Stomach smooth muscle (tissue), 2 donors: Measurements from ENCODE around the gene PPP1R13B.
A peak's percentile ranks its signal among the peaks of the same experiment; 100 is the strongest.

ENCODE experiments used
- H3K27ac ChIP-seq: one replicate; pipeline ENCODE4 v1.7.0; 2013; ENCODE audit warnings: mild to moderate bottlenecking, low read length, inconsistent platforms
- H3K27me3 ChIP-seq, 2 donors: one replicate each; pipeline ENCODE4 v1.7.0; 2013; ENCODE audit warnings: low read length in 2 of 2; ENCODE audit not compliant: insufficient read depth in 2 of 2, control insufficient read depth in 1 of 2
- H3K36me3 ChIP-seq, 2 donors: one replicate each; pipeline ENCODE4 v1.7.0; 2013; ENCODE audit warnings: low read length in 2 of 2; ENCODE audit not compliant: control insufficient read depth in 2 of 2, insufficient read depth in 2 of 2
- H3K4me1 ChIP-seq: one replicate; pipeline ENCODE4 v1.7.0; 2013; ENCODE audit warnings: low read length; ENCODE audit not compliant: control insufficient read depth, insufficient read depth
- H3K4me3 ChIP-seq, 2 donors: one replicate each; pipeline ENCODE4 v1.7.0; 2013; ENCODE audit warnings: low read length in 2 of 2
- H3K9ac ChIP-seq, 2 donors: one replicate each; pipeline ENCODE4 v1.7.0; 2013; ENCODE audit warnings: low read length in 2 of 2, mild to moderate bottlenecking in 1 of 2
- H3K9me3 ChIP-seq, 2 donors: one replicate each; pipeline ENCODE4 v1.7.0; 2013; ENCODE audit warnings: low read length in 2 of 2; ENCODE audit not compliant: control insufficient read depth in 2 of 2
- donor health status: healthy.
- donor health status: Pancreatic carcinoma.

The PPP1R13B gene

GRCh38 chr14:103728141-103728540 is 119.2 kb downstream of the PPP1R13B start:
- Histone ChIP-seq H3K4me3 (no peak overlapping the region), H3K9ac (no peak overlapping the region), H3K9me3 (no peaks in the 10 kb centered on the region), H3K27me3 (no peaks in the 10 kb centered on the region), H3K4me1 (peaks cover 46% of the 10 kb centered on the region), H3K27ac (no peak overlapping the region), H3K36me3 (peaks cover 23 to 38% of the 10 kb centered on the region in 2 donors)

- no peak overlapping the region for H3K9ac ChIP-seq
- no peak overlapping the region for H3K27ac ChIP-seq
- no peak overlapping the region for H3K4me3 ChIP-seq
- H3K4me1 ChIP-seq, result peaks cover 53% of the 10 kb centered on the region
- no peaks in the 10 kb centered on the region for H3K9me3 ChIP-seq
- no peaks in the 10 kb centered on the region for H3K27me3 ChIP-seq
- peaks cover 18 to 31% of the 10 kb centered on the region in 2 donors for H3K36me3 ChIP-seq
Measured at GRCh38 chr14:103727313-103727980, 119.9 kb downstream of the PPP1R13B start.

GRCh38 chr14:103726474-103726873 is 120.9 kb downstream of the PPP1R13B start:
- H3K27ac ChIP-seq, result no peak overlapping the region
- peaks cover 58% of the 10 kb centered on the region for H3K4me1 ChIP-seq
- H3K9ac ChIP-seq, result no peak overlapping the region
- H3K4me3 ChIP-seq, result no peak overlapping the region
- H3K36me3 ChIP-seq, result peaks cover 18 to 27% of the 10 kb centered on the region in 2 donors
- no peaks in the 10 kb centered on the region for H3K27me3 ChIP-seq
- H3K9me3 ChIP-seq, result no peaks in the 10 kb centered on the region

GRCh38 chr14:103725739-103726395 is 121.5 kb downstream of the PPP1R13B start:
- Histone ChIP-seq H3K9ac (no peak overlapping the region), H3K9me3 (no peaks in the 10 kb centered on the region), H3K4me1 (peaks cover 62% of the 10 kb centered on the region), H3K36me3 (peaks cover 18 to 27% of the 10 kb centered on the region in 2 donors), H3K27me3 (no peaks in the 10 kb centered on the region), H3K4me3 (no peak overlapping the region), H3K27ac (no peak overlapping the region)

- no peaks in the 10 kb centered on the region for H3K9me3 ChIP-seq
- H3K4me3 ChIP-seq, result no peak overlapping the region
- peaks cover 55% of the 10 kb centered on the region for H3K4me1 ChIP-seq
- no peaks in the 10 kb centered on the region for H3K27me3 ChIP-seq
- H3K27ac ChIP-seq, result peak overlapping the region; percentile 86
- H3K9ac ChIP-seq, result no peak overlapping the region
- peaks cover 16 to 25% of the 10 kb centered on the region in 2 donors for H3K36me3 ChIP-seq
Measured at GRCh38 chr14:103725001-103725682, 122.2 kb downstream of the PPP1R13B start.

GRCh38 chr14:103724116-103724515 is 123.3 kb downstream of the PPP1R13B start:
- Histone ChIP-seq H3K27ac (peak overlapping the region; percentile 86), H3K4me3 (peak overlapping the region in 1 of 2 donors; percentile 47)

GRCh38 chr14:103723748-103724081 is 123.7 kb downstream of the PPP1R13B start:
- Histone ChIP-seq H3K4me3 (peak overlapping the region in 1 of 2 donors; percentile 47), H3K36me3 (peaks cover 2 to 11% of the 10 kb centered on the region in 2 donors), H3K4me1 (peaks cover 61% of the 10 kb centered on the region)

More at GRCh38 chr14:103724116-103724515, 123.3 kb downstream of the PPP1R13B start:
- Histone ChIP-seq H3K9ac (peak overlapping the region; percentile 28 to 69), H3K4me1 (peaks cover 57% of the 10 kb centered on the region), H3K9me3 (no peaks in the 10 kb centered on the region), H3K27me3 (no peaks in the 10 kb centered on the region), H3K36me3 (peaks cover 6 to 15% of the 10 kb centered on the region in 2 donors)

GRCh38 chr14:103721334-103722120 is 125.8 kb downstream of the PPP1R13B start:
- no peak overlapping the region for H3K4me3 ChIP-seq
- no peaks in the 10 kb centered on the region for H3K27me3 ChIP-seq
- peak overlapping the region in 1 of 2 donors; percentile 20 for H3K9ac ChIP-seq
- H3K4me1 ChIP-seq, result peaks cover 76% of the 10 kb centered on the region
- H3K27ac ChIP-seq, result peak overlapping the region; percentile 18
- H3K9me3 ChIP-seq, result no peaks in the 10 kb centered on the region
- peaks cover 0 to 4% of the 10 kb centered on the region in 2 donors for H3K36me3 ChIP-seq

More at GRCh38 chr14:103723748-103724081, 123.7 kb downstream of the PPP1R13B start:
- no peaks in the 10 kb centered on the region for H3K9me3 ChIP-seq
- H3K27me3 ChIP-seq, result no peaks in the 10 kb centered on the region
- H3K9ac ChIP-seq, result peak overlapping the region; percentile 28 to 42
- peak overlapping the region; percentile 86 for H3K27ac ChIP-seq

GRCh38 chr14:103719751-103720150 is 127.6 kb downstream of the PPP1R13B start:
- no peak overlapping the region for H3K27ac ChIP-seq

GRCh38 chr14:103718572-103718971 is 128.8 kb downstream of the PPP1R13B start:
- Histone ChIP-seq H3K9me3 (no peaks in the 10 kb centered on the region), H3K27ac (no peak overlapping the region), H3K4me3 (peak overlapping the region; percentile 21 to 64), H3K27me3 (no peaks in the 10 kb centered on the region), H3K4me1 (peaks cover 60% of the 10 kb centered on the region), H3K9ac (no peak overlapping the region), H3K36me3 (no peaks in the 10 kb centered on the region)

More at GRCh38 chr14:103719751-103720150, 127.6 kb downstream of the PPP1R13B start:
- Histone ChIP-seq H3K9me3 (no peaks in the 10 kb centered on the region), H3K27me3 (no peaks in the 10 kb centered on the region), H3K4me3 (no peak overlapping the region), H3K4me1 (peaks cover 70% of the 10 kb centered on the region), H3K36me3 (no peaks in the 10 kb centered on the region), H3K9ac (no peak overlapping the region)
